K562 (cell line): ENCODE data around the gene ANKRD27. TPM values are rescaled to one million over a fixed set of nuclear protein-coding genes. Genes with fewer than 3 reads are reported as not detected.

Experiments used
- ELF4 ChIP-seq: fragments of 450-650 bp; formaldehyde crosslinking; IDR thresholded peaks from 2 replicates; pipeline ENCODE4 v1.4.0; 2022; ENCODE audit warnings: missing genetic modification characterization
- FOS ChIP-seq: IDR thresholded peaks from 3 replicates; pipeline ENCODE4 v1.6.1; 2011; ENCODE audit not compliant: insufficient read length; ENCODE audit errors: extremely low read depth
- HNRNPL ChIP-seq: fragments of 200-400 bp; formaldehyde crosslinking; IDR thresholded peaks from 2 replicates; pipeline ENCODE4 v1.6.1; 2017; ENCODE audit warnings: low read depth, mild to moderate bottlenecking, low read length
- MTA2 ChIP-seq: fragments of 450-650 bp; IDR thresholded peaks from 2 replicates; pipeline ENCODE4 v1.6.1; 2016; ENCODE audit warnings: low read depth
- POLR2G ChIP-seq: fragments of 200-400 bp; formaldehyde crosslinking; IDR thresholded peaks from 2 replicates; pipeline ENCODE4 v1.6.1; 2017; ENCODE audit warnings: low read depth, mild to moderate bottlenecking, antibody characterized with exemption, low read length, moderate library complexity
- polyA plus RNA-seq, 8 experiments: library from polyadenylated mRNA; depleted of rRNA in 4 of 8; stranded (reverse) in 5 of 8; unstranded in 3 of 8; fragments of >200 nt; fragmentation: Nextera tagmentation in 2 of 8; fragmentation: Illumina TruSeq in 1 of 8; extraction: Ambion mirVana in 2 of 8; extraction: Trizol in 1 of 8; gene quantifications; 2 replicates each; pipeline versions ENCODE4 v1.2.1 to v1.2.3, GENCODE V29; 2011 to 2014; ENCODE audit warnings: inconsistent platforms in 1 of 8, missing spikeins in 1 of 8
- total RNA-seq, 7 experiments: library from RNA; depleted of rRNA in 6 of 7; stranded (reverse); fragments of >200 nt in 6 of 7; fragmentation: Illumina TruSeq in 2 of 7; extraction: Trizol in 2 of 7; gene quantifications; 2 replicates each; pipeline versions ENCODE4 v1.2.1 to v1.2.3, GENCODE V29; 2011 to 2021; ENCODE audit warnings: low replicate concordance in 1 of 7
- TF ChIP-seq, protein P1 (sequence below): fragments of 200-600 bp; sonication (generic); IDR thresholded peaks from one replicate; pipeline ENCODE4 v1.6.1; 2012; ENCODE audit warnings: mild to moderate bottlenecking, low read depth, low read length, inconsistent platforms
- TF ChIP-seq, protein P2 (sequence below): fragments of 250-450 bp; sonication (Bioruptor Pico); IDR thresholded peaks from 2 replicates; pipeline ENCODE4 v1.8.0; 2021; ENCODE audit warnings: mild to moderate bottlenecking, moderate library complexity
- TF ChIP-seq, protein P3 (sequence below), 2 experiments: fragments of 450-650 bp; IDR thresholded peaks; 2 replicates each; pipeline ENCODE4 v1.6.1; 2018; ENCODE audit warnings: mild to moderate bottlenecking in 2 of 2, low read depth in 1 of 2; ENCODE audit not compliant: partially characterized antibody in 2 of 2

ANKRD27 gene
- total and polyA plus RNA-seq, 9 of the 15 experiments (the other 6 are each of a cell fraction or from before 2014, with no cell fraction given), result 5.3 to 71.3 (median 54.2) TPM

DNA sequence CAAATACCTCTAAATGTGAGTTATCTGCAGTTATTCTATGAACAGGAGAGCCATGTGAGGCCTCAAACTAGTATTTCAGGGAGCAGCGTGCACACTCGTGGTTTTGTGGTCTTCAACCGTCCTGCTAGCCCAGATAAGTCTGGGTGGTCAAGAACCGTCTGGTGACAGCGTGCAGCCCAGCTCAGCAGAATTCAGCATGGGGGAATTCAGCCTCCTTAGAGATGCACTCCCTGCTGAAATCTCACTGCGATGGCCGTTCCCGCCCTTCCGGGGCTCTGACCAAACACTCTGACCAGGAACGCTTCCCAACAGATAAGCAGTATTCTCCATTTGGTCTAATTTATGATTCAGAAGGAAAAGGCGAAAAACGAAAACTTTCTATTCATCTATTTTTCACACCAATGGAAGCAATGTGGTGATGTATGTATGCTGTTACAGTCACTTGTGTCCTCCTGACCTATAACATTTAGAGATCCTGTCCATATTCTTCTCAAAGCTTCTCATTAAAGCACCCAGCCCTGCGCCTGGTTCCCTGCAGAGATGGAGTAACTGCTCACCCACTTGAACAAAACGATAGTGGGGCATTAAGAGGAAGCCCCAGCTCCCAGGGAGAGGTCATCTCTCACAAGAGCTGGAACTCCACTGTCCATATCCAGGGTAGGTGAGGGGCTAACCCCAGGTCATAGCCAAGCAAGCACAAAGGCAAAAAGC lies 2.9 kb downstream of the ANKRD27 start (continued):
- TF ChIP-seq HNRNPL (no peak), FOS (no peak), ELF4 (no peak), POLR2G (no peak), MTA2 (peak; percentile 51)
- TF ChIP-seq, protein P1, sequence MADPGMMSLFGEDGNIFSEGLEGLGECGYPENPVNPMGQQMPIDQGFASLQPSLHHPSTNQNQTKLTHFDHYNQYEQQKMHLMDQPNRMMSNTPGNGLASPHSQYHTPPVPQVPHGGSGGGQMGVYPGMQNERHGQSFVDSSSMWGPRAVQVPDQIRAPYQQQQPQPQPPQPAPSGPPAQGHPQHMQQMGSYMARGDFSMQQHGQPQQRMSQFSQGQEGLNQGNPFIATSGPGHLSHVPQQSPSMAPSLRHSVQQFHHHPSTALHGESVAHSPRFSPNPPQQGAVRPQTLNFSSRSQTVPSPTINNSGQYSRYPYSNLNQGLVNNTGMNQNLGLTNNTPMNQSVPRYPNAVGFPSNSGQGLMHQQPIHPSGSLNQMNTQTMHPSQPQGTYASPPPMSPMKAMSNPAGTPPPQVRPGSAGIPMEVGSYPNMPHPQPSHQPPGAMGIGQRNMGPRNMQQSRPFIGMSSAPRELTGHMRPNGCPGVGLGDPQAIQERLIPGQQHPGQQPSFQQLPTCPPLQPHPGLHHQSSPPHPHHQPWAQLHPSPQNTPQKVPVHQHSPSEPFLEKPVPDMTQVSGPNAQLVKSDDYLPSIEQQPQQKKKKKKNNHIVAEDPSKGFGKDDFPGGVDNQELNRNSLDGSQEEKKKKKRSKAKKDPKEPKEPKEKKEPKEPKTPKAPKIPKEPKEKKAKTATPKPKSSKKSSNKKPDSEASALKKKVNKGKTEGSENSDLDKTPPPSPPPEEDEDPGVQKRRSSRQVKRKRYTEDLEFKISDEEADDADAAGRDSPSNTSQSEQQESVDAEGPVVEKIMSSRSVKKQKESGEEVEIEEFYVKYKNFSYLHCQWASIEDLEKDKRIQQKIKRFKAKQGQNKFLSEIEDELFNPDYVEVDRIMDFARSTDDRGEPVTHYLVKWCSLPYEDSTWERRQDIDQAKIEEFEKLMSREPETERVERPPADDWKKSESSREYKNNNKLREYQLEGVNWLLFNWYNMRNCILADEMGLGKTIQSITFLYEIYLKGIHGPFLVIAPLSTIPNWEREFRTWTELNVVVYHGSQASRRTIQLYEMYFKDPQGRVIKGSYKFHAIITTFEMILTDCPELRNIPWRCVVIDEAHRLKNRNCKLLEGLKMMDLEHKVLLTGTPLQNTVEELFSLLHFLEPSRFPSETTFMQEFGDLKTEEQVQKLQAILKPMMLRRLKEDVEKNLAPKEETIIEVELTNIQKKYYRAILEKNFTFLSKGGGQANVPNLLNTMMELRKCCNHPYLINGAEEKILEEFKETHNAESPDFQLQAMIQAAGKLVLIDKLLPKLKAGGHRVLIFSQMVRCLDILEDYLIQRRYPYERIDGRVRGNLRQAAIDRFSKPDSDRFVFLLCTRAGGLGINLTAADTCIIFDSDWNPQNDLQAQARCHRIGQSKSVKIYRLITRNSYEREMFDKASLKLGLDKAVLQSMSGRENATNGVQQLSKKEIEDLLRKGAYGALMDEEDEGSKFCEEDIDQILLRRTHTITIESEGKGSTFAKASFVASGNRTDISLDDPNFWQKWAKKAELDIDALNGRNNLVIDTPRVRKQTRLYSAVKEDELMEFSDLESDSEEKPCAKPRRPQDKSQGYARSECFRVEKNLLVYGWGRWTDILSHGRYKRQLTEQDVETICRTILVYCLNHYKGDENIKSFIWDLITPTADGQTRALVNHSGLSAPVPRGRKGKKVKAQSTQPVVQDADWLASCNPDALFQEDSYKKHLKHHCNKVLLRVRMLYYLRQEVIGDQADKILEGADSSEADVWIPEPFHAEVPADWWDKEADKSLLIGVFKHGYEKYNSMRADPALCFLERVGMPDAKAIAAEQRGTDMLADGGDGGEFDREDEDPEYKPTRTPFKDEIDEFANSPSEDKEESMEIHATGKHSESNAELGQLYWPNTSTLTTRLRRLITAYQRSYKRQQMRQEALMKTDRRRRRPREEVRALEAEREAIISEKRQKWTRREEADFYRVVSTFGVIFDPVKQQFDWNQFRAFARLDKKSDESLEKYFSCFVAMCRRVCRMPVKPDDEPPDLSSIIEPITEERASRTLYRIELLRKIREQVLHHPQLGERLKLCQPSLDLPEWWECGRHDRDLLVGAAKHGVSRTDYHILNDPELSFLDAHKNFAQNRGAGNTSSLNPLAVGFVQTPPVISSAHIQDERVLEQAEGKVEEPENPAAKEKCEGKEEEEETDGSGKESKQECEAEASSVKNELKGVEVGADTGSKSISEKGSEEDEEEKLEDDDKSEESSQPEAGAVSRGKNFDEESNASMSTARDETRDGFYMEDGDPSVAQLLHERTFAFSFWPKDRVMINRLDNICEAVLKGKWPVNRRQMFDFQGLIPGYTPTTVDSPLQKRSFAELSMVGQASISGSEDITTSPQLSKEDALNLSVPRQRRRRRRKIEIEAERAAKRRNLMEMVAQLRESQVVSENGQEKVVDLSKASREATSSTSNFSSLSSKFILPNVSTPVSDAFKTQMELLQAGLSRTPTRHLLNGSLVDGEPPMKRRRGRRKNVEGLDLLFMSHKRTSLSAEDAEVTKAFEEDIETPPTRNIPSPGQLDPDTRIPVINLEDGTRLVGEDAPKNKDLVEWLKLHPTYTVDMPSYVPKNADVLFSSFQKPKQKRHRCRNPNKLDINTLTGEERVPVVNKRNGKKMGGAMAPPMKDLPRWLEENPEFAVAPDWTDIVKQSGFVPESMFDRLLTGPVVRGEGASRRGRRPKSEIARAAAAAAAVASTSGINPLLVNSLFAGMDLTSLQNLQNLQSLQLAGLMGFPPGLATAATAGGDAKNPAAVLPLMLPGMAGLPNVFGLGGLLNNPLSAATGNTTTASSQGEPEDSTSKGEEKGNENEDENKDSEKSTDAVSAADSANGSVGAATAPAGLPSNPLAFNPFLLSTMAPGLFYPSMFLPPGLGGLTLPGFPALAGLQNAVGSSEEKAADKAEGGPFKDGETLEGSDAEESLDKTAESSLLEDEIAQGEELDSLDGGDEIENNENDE, result no peak
- TF ChIP-seq, protein P2, sequence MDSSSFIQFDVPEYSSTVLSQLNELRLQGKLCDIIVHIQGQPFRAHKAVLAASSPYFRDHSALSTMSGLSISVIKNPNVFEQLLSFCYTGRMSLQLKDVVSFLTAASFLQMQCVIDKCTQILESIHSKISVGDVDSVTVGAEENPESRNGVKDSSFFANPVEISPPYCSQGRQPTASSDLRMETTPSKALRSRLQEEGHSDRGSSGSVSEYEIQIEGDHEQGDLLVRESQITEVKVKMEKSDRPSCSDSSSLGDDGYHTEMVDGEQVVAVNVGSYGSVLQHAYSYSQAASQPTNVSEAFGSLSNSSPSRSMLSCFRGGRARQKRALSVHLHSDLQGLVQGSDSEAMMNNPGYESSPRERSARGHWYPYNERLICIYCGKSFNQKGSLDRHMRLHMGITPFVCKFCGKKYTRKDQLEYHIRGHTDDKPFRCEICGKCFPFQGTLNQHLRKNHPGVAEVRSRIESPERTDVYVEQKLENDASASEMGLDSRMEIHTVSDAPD (CRISPR knock-in tag), result no peak
- TF ChIP-seq, protein P3, sequence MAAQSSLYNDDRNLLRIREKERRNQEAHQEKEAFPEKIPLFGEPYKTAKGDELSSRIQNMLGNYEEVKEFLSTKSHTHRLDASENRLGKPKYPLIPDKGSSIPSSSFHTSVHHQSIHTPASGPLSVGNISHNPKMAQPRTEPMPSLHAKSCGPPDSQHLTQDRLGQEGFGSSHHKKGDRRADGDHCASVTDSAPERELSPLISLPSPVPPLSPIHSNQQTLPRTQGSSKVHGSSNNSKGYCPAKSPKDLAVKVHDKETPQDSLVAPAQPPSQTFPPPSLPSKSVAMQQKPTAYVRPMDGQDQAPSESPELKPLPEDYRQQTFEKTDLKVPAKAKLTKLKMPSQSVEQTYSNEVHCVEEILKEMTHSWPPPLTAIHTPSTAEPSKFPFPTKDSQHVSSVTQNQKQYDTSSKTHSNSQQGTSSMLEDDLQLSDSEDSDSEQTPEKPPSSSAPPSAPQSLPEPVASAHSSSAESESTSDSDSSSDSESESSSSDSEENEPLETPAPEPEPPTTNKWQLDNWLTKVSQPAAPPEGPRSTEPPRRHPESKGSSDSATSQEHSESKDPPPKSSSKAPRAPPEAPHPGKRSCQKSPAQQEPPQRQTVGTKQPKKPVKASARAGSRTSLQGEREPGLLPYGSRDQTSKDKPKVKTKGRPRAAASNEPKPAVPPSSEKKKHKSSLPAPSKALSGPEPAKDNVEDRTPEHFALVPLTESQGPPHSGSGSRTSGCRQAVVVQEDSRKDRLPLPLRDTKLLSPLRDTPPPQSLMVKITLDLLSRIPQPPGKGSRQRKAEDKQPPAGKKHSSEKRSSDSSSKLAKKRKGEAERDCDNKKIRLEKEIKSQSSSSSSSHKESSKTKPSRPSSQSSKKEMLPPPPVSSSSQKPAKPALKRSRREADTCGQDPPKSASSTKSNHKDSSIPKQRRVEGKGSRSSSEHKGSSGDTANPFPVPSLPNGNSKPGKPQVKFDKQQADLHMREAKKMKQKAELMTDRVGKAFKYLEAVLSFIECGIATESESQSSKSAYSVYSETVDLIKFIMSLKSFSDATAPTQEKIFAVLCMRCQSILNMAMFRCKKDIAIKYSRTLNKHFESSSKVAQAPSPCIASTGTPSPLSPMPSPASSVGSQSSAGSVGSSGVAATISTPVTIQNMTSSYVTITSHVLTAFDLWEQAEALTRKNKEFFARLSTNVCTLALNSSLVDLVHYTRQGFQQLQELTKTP (IDR thresholded peaks at IDR 0.05; ENCODE audit: low read depth in 1 of 2, partially characterized antibody in 2 of 2), result no peak
